Measurements from ENCODE around the gene TUBB.

The TUBB gene

DNA sequence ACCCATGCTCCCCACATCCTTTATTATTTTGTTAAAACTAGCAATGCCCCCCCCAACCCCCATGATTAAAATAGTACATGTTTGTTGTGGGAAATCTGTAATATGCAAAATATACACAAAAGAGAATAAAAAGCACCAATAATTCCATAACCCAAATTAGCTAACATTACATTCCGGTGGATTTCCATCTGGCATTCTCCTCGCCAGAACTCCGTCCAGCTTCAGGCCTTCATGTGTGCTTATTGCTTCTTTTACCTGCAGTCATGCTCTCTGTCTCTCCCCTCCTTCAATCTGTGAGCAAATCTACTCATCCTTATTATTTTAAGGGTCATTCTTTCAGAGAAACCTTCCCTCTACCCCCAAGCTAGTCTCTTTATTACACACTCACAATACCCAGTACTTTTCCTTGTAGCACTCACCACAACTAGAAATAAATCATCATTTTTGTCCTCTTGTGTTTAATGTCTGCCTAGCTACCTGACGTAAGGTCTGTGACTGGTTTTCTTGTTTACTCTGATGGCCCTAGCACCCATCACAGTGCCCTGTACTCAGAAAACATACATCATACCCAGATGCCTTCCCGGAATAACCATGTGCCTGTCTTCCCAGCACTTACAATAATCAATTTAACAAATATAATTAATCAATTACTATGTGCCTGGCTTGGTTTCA, 49.8 kb downstream of the TUBB start:
- ChIA-PET CTCF (interaction anchor here (1.0 to 2.4 kb wide), 10 partner anchors 9 to 317 kb away, joined by 3 to 7 read pairs (median 4); partner anchors contain the start of gene IER3), POLR2A (interaction anchor here (1.0 kb wide), 1 partner anchor 25 kb away, joined by 3 read pairs; the partner anchor contains the start of gene IER3)
- TF ChIP-seq, protein P1, sequence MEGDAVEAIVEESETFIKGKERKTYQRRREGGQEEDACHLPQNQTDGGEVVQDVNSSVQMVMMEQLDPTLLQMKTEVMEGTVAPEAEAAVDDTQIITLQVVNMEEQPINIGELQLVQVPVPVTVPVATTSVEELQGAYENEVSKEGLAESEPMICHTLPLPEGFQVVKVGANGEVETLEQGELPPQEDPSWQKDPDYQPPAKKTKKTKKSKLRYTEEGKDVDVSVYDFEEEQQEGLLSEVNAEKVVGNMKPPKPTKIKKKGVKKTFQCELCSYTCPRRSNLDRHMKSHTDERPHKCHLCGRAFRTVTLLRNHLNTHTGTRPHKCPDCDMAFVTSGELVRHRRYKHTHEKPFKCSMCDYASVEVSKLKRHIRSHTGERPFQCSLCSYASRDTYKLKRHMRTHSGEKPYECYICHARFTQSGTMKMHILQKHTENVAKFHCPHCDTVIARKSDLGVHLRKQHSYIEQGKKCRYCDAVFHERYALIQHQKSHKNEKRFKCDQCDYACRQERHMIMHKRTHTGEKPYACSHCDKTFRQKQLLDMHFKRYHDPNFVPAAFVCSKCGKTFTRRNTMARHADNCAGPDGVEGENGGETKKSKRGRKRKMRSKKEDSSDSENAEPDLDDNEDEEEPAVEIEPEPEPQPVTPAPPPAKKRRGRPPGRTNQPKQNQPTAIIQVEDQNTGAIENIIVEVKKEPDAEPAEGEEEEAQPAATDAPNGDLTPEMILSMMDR (IDR thresholded peaks at IDR 0.05; ENCODE audit: control extremely low read depth, extremely low read depth, low read depth, missing control alignments): no peak
- DNase-seq (ENCODE audit: extremely low spot score): no peak

DNA sequence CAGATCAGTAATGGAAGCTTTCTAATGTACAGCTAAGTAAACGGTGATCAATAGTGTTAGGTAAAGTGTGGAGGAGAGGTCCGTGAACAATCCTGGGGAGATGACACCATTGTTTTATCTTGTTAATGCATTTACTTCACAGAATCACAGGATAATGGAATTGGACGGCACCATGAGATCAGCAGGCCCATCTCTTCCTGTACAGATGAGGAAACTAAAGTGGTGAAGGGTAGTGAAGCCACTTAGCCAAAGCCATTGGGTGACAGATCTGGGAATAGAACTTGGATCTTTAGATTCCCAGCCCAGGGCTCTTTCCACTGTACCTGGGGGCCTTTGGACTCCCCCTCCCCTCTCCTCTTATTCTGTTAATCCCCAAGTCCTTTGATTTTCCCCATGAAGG, 50.4 kb downstream of the TUBB start:
- CTCF ChIA-PET: interaction anchor here (0.9 to 1.6 kb wide), 3 partner anchors 18 to 49 kb away, joined by 3 to 6 read pairs (median 3); no protein-coding TSS in a partner anchor
- POLR2A ChIA-PET: no interaction called here
- TF ChIP-seq, protein P1 (IDR thresholded peaks at IDR 0.05; ENCODE audit: control extremely low read depth, extremely low read depth, low read depth, missing control alignments): no peak
- DNase-seq (ENCODE audit: extremely low spot score): no peak

DNA sequence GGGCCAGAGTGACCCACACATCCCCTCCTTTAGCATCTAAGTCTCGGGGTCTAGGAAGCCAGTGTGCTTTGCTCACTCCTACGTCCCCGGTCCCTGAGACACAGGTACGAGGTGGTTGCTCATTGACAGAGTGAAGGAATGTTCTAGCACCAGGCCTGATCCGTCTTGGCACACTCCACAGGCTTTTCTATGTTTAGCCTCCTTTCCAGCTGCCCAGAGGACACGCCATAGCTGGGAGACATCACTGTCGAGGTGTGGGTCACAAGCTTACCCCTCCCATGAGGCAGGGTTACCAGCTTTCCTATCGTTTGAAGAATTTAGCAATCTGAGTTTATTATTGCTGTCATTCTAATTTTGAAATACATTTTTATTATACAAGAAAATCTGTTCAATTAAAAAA, 54.5 kb downstream of the TUBB start:
- no peak for DNase-seq (ENCODE audit: extremely low spot score)
- TF ChIP-seq, protein P1 (IDR thresholded peaks at IDR 0.05; ENCODE audit: control extremely low read depth, extremely low read depth, low read depth, missing control alignments): no peak
- ChIA-PET CTCF (interaction anchor here (1.3 to 1.6 kb wide), 2 partner anchors 30 to 95 kb away, joined by 3 to 7 read pairs; partner anchors contain the start of gene IER3), POLR2A (no interaction called here)

All from GM10248 (cell line).